H1 (cell line): ENCODE data around the gene KSR2. TPM values are rescaled to one million over a fixed set of nuclear protein-coding genes. Genes with fewer than 3 reads are reported as not detected.

Source experiments
- CTCF ChIA-PET: fragments of 300-600 bp; sonication (Branson Sonifier 250); formaldehyde crosslinking; loops from one replicate; lab custom pipeline; 2021; ENCODE audit not compliant: partially characterized antibody; lab: Charles Lee
- POLR2A ChIA-PET: fragments of 300-600 bp; sonication (Branson Sonifier 250); formaldehyde crosslinking; loops from one replicate; lab custom pipeline; 2021; ENCODE audit warnings: inconsistent platforms; ENCODE audit not compliant: partially characterized antibody; lab: Charles Lee
- DNase-seq, 2 experiments: peaks; one replicate each; pipeline versions ENCODE4 v3.0.0 to v3.0.0-alpha.2; 2010 to 2022; ENCODE audit warnings: low spot score in 2 of 2, low read depth in 1 of 2, mixed read lengths in 1 of 2
- FAIRE-seq: peaks from 2 replicates; lab custom pipeline; 2011; peaks lifted over from hg19 to GRCh38; lab: Jason Lieb, UNC
- H2AFZ ChIP-seq: 2 replicates; pipeline ENCODE4 v1.8.1; 2012; ENCODE audit warnings: low read length, inconsistent platforms
- H2AK5ac ChIP-seq: 2 replicates; pipeline ENCODE4 v1.6.1; 2013; ENCODE audit warnings: low read depth, low read length
- H2BK120ac ChIP-seq: replicated peaks from 2 replicates; pipeline ENCODE3; 2013; ENCODE audit warnings: low read depth, low read length, inconsistent platforms
- H2BK12ac ChIP-seq: 2 replicates; pipeline ENCODE4 v1.6.1; 2013; ENCODE audit warnings: low read depth, low read length
- H2BK15ac ChIP-seq: 2 replicates; pipeline ENCODE4 v1.6.1; 2013; ENCODE audit warnings: low read length
- H2BK20ac ChIP-seq: 2 replicates; pipeline ENCODE4 v1.6.1; 2013; ENCODE audit warnings: low read length
- H2BK5ac ChIP-seq: 2 replicates; pipeline ENCODE4 v1.6.1; 2013; ENCODE audit warnings: low read depth, low read length
- H3K14ac ChIP-seq: 2 replicates; pipeline ENCODE4 v1.6.1; 2013; ENCODE audit warnings: inconsistent platforms; ENCODE audit not compliant: insufficient read length
- H3K18ac ChIP-seq: 2 replicates; pipeline ENCODE4 v1.6.1; 2013; ENCODE audit warnings: low read length; ENCODE audit errors: extremely low read depth
- H3K23ac ChIP-seq: 2 replicates; pipeline ENCODE4 v1.6.1; 2013; ENCODE audit warnings: inconsistent platforms; ENCODE audit not compliant: insufficient read length
- H3K23me2 ChIP-seq: 2 replicates; pipeline ENCODE4 v1.6.1; 2013; ENCODE audit warnings: low read depth, low read length
- H3K27ac ChIP-seq: 2 replicates; pipeline ENCODE4 v1.6.1; 2011; ENCODE audit warnings: low read depth, low read length, inconsistent platforms
- H3K27me3 ChIP-seq, 4 experiments: replicated peaks in 1 of 4; 1 replicate in 1 of 4; 2 replicates in 3 of 4; pipeline versions ENCODE4 v1.6.1 to v1.8.1; 2011 to 2013; ENCODE audit warnings: low read length in 3 of 4, mild to moderate bottlenecking in 3 of 4, inconsistent platforms in 2 of 4, mixed read lengths in 2 of 4, moderate library complexity in 1 of 4; ENCODE audit not compliant: control insufficient read depth in 3 of 4, insufficient read depth in 3 of 4; ENCODE audit errors: extremely low read depth in 1 of 4
- H3K36me3 ChIP-seq, 4 experiments: 2 replicates each; pipeline versions ENCODE4 v1.6.1 to v1.8.1; 2011 to 2013; ENCODE audit warnings: mild to moderate bottlenecking in 4 of 4, low read length in 3 of 4, moderate library complexity in 2 of 4, control low read depth in 1 of 4, inconsistent platforms in 1 of 4; ENCODE audit not compliant: insufficient read depth in 4 of 4, control insufficient read depth in 2 of 4
- H3K4ac ChIP-seq: replicated peaks from 2 replicates; pipeline ENCODE3; 2013; ENCODE audit warnings: low read length, low read depth, mixed read lengths, inconsistent platforms; ENCODE audit not compliant: insufficient read length
- H3K4me1 ChIP-seq, 4 experiments: replicated peaks in 1 of 4; 1 replicate in 1 of 4; 2 replicates in 3 of 4; pipeline versions ENCODE4 v1.6.1 to v1.8.1; 2011 to 2013; ENCODE audit warnings: low read length in 3 of 4, inconsistent platforms in 2 of 4, mixed read lengths in 1 of 4; ENCODE audit not compliant: insufficient read depth in 4 of 4, control insufficient read depth in 3 of 4
- H3K4me2 ChIP-seq, 2 experiments: 2 replicates each; pipeline versions ENCODE4 v1.6.1 to v1.8.1; 2011 to 2013; ENCODE audit warnings: low read depth in 2 of 2, low read length in 2 of 2, control low read depth in 1 of 2, inconsistent platforms in 1 of 2, mild to moderate bottlenecking in 1 of 2; ENCODE audit not compliant: insufficient read depth in 1 of 2
- H3K4me3 ChIP-seq, 4 experiments: fragments of 200-600, 300-600 bp in 1 of 4; sonication (generic), shearing (Covaris generic), sonication (Bioruptor Twin) in 1 of 4; 2 replicates each; pipeline versions ENCODE4 v1.5.1 to v1.8.1; 2011 to 2016; ENCODE audit warnings: low read length in 4 of 4, low read depth in 3 of 4, control low read depth in 2 of 4, inconsistent platforms in 2 of 4, mild to moderate bottlenecking in 2 of 4, mixed read lengths in 1 of 4, moderate library complexity in 1 of 4; ENCODE audit not compliant: insufficient read depth in 2 of 4; ENCODE audit errors: extremely low read depth in 1 of 4
- H3K56ac ChIP-seq: replicated peaks from 2 replicates; pipeline ENCODE3; 2013; ENCODE audit warnings: low read depth, mild to moderate bottlenecking, mixed read lengths, low read length, inconsistent platforms; ENCODE audit not compliant: insufficient read length
- H3K79me1 ChIP-seq: 2 replicates; pipeline ENCODE4 v1.6.1; 2013; ENCODE audit warnings: low read depth, low read length, control low read depth
- H3K79me2 ChIP-seq, 2 experiments: 2 replicates each; pipeline versions ENCODE4 v1.6.1 to v1.8.1; 2012 to 2013; ENCODE audit warnings: low read length in 2 of 2, mild to moderate bottlenecking in 2 of 2, inconsistent platforms in 1 of 2; ENCODE audit not compliant: insufficient read depth in 2 of 2, control insufficient read depth in 1 of 2
- H3K9ac ChIP-seq, 4 experiments: replicated peaks in 1 of 4; 1 replicate in 1 of 4; 2 replicates in 3 of 4; pipeline versions ENCODE4 v1.6.1 to v1.8.1; 2011 to 2013; ENCODE audit warnings: low read depth in 3 of 4, low read length in 3 of 4, control low read depth in 2 of 4, mild to moderate bottlenecking in 2 of 4, moderate library complexity in 2 of 4, inconsistent platforms in 1 of 4; ENCODE audit errors: extremely low read depth in 1 of 4
- H3K9me3 ChIP-seq, 2 experiments: 2 replicates each; pipeline versions ENCODE4 v1.6.1 to v1.8.1; 2012 to 2013; ENCODE audit warnings: mild to moderate bottlenecking in 2 of 2, moderate library complexity in 2 of 2, control low read depth in 1 of 2, inconsistent platforms in 1 of 2, low read depth in 1 of 2, low read length in 1 of 2, mixed read lengths in 1 of 2; ENCODE audit not compliant: insufficient read depth in 2 of 2
- H4K20me1 ChIP-seq, 2 experiments: replicated peaks in 1 of 2; 2 replicates each; pipeline versions ENCODE3 to v1.8.1; 2011 to 2013; ENCODE audit warnings: inconsistent platforms in 2 of 2, low read length in 2 of 2, mild to moderate bottlenecking in 1 of 2; ENCODE audit not compliant: insufficient read depth in 2 of 2, control insufficient read depth in 1 of 2
- H4K5ac ChIP-seq: 2 replicates; pipeline ENCODE4 v1.6.1; 2013; ENCODE audit warnings: low read length, low read depth, mixed read lengths, inconsistent platforms; ENCODE audit not compliant: insufficient read length
- H4K8ac ChIP-seq: 2 replicates; pipeline ENCODE4 v1.8.0; 2013; ENCODE audit warnings: mild to moderate bottlenecking, moderate library complexity, low read length, inconsistent platforms; ENCODE audit not compliant: insufficient read depth; ENCODE audit errors: extremely low read depth
- H4K91ac ChIP-seq: replicated peaks from 2 replicates; pipeline ENCODE3; 2013; ENCODE audit warnings: low read length, mixed read lengths, inconsistent platforms; ENCODE audit not compliant: insufficient read length
- CTBP2 ChIP-seq: IDR thresholded peaks from 2 replicates; pipeline ENCODE4 v1.7.0; 2011; ENCODE audit warnings: borderline replicate concordance, mild to moderate bottlenecking, moderate library complexity, mixed read lengths, low read length; ENCODE audit not compliant: insufficient read depth, insufficient read length
- HDAC2 ChIP-seq, 2 experiments: fragments of 300-600 bp in 1 of 2; sonication (generic) in 1 of 2; IDR thresholded peaks; 2 replicates each; pipeline ENCODE4 v1.6.1; 2011 to 2012; ENCODE audit warnings: low read depth in 2 of 2, low read length in 2 of 2, mild to moderate bottlenecking in 2 of 2, moderate library complexity in 2 of 2, borderline replicate concordance in 1 of 2, inconsistent platforms in 1 of 2
- KDM1A ChIP-seq: fragments of 200-600, 300-600 bp; sonication (generic); IDR thresholded peaks from 2 replicates; pipeline ENCODE4 v1.7.1; 2016; ENCODE audit warnings: mild to moderate bottlenecking, low read length, borderline replicate concordance
- WGBS, 2 experiments: shearing (Covaris generic) in 1 of 2; methylation state at CpG; one replicate each; pipeline versions ENCODE4 v1.1.6 to v1.1.7; 2013 to 2015; ENCODE audit warnings: low lambda C conversion rate in 2 of 2, mixed read lengths in 2 of 2, inconsistent platforms in 1 of 2, low coverage in 1 of 2, missing lambda C conversion rate in 1 of 2; ENCODE audit not compliant: insufficient replicate concordance in 2 of 2, insufficient coverage in 1 of 2, insufficient read length in 1 of 2; ENCODE audit errors: extremely low coverage in 1 of 2, missing lambda C conversion rate in 1 of 2; 5-methylcytosine and 5-hydroxymethylcytosine counted together
- polyA plus RNA-seq, 7 experiments: library from polyadenylated mRNA; depleted of rRNA in 3 of 7; stranded (reverse) in 5 of 7; unstranded in 2 of 7; fragments of >200 nt in 5 of 7; fragments of 200-250 nt in 2 of 7; gene quantifications; 1 replicate in 5 of 7; 2 replicates in 1 of 7; 4 replicates in 1 of 7; pipeline versions ENCODE4 v1.2.1 to v1.2.3, GENCODE V29; 2011 to 2013; ENCODE audit warnings: missing spikeins in 2 of 7, mixed read lengths in 2 of 7
- total RNA-seq: library from RNA; stranded (reverse); fragmentation: NEBNext Ultra II Directional; extraction: Animal tissue kit (Norgen Biotek cat#: 25700); gene quantifications from 2 replicates; pipeline ENCODE4 v1.2.1, GENCODE V29; 2021

Gene KSR2
- total and polyA plus RNA-seq, 2 of the 8 experiments (the other 6 are each of a cell fraction or from before 2014, with no cell fraction given): 0.74 to 2.2 TPM

- H2BK20ac ChIP-seq: no peak overlapping the region
- H3K4me3 ChIP-seq: no peak overlapping the region
- no peak overlapping the region for H3K4me2 ChIP-seq
- H3K18ac ChIP-seq: no peak overlapping the region
- no peak overlapping the region for H2BK12ac ChIP-seq
- H2BK15ac ChIP-seq: no peak overlapping the region
- no peaks in the 10 kb centered on the region for H3K79me2 ChIP-seq
- no peaks in the 10 kb centered on the region for H3K79me1 ChIP-seq
- H3K23ac ChIP-seq: no peak overlapping the region
- no peaks in the 10 kb centered on the region for H3K9me3 ChIP-seq
- H3K27me3 ChIP-seq: no peaks in the 10 kb centered on the region
- no peak overlapping the region for H3K4ac ChIP-seq
- no peaks in the 10 kb centered on the region for H3K36me3 ChIP-seq
- 88% methylated on average over 7 of the region's 7 CpGs; no CpG with 5 or more reads in 1 of the 2 experiments for WGBS, 2 experiments
- ChIA-PET CTCF (interaction anchor here (0.8 to 2.0 kb wide), 6 partner anchors 11 to 97 kb away, joined by 3 to 6 read pairs (median 4); no protein-coding TSS in a partner anchor), POLR2A (no interaction called here)
- no peak for FAIRE-seq
- H2AFZ ChIP-seq: no peak overlapping the region
- H3K14ac ChIP-seq: no peak overlapping the region
- H2AK5ac ChIP-seq: no peak overlapping the region
- no peaks in the 10 kb centered on the region for H3K4me1 ChIP-seq
- H2BK120ac ChIP-seq: no peak overlapping the region
- H4K5ac ChIP-seq: no peak overlapping the region
- no peak overlapping the region for H3K56ac ChIP-seq
- DNase-seq: no peak
- H4K20me1 ChIP-seq: no peaks in the 10 kb centered on the region
- H3K9ac ChIP-seq: no peak overlapping the region
- H3K27ac ChIP-seq: no peak overlapping the region
- no peak overlapping the region; the same call in 1 of the 2 replicates for H4K8ac ChIP-seq
- H2BK5ac ChIP-seq: no peak overlapping the region
- TF ChIP-seq KDM1A (no peak), CTBP2 (no peak), HDAC2 (IDR thresholded peaks at IDR 0.05; ENCODE audit: borderline replicate concordance in 1 of 2, low read depth in 2 of 2, low read length in 2 of 2) (no peak)
- no peaks in the 10 kb centered on the region for H3K23me2 ChIP-seq
- no peak overlapping the region for H4K91ac ChIP-seq
Observed at GRCh38 chr12:117889098-117889497, 79.7 kb downstream of the KSR2 start.
